ENCODE measurements around the gene ITK. TPM values are rescaled to one million over a fixed set of nuclear protein-coding genes. Genes with fewer than 3 reads are reported as not detected.
"Not testable (repeated sequence)": the region's sequence is repeated elsewhere in the genome, so short reads cannot be mapped to it uniquely, and the experiment has no call there.

The ITK gene
- total RNA-seq, 4 donors from 2014 or later: 2.0 to 17.2 (median 5.3) TPM

GRCh38 chr5:157232706-157233105 lies 52.1 kb downstream of the ITK start:
- ATAC-seq (ENCODE audit: low FRiP score): no peak

GRCh38 chr5:157233515-157233914 lies 52.9 kb downstream of the ITK start:
- no peak for DNase-seq (ENCODE audit: low spot score)
- no peak for ATAC-seq (ENCODE audit: low FRiP score)
- TF ChIP-seq CTCF (IDR thresholded peaks at IDR 0.05): no peak

More at GRCh38 chr5:157232706-157233105, 52.1 kb downstream of the ITK start:
- DNase-seq (ENCODE audit: low spot score): no peak
- TF ChIP-seq CTCF (IDR thresholded peaks at IDR 0.05): no peak

- no peak for ATAC-seq (ENCODE audit: low FRiP score)
- no peak for TF ChIP-seq CTCF (IDR thresholded peaks at IDR 0.05)
- no peak for DNase-seq (ENCODE audit: low spot score)
Measured at GRCh38 chr5:157236423-157236822, 55.8 kb downstream of the ITK start.

GRCh38 chr5:157241483-157241882 lies 60.8 kb downstream of the ITK start:
- no peak for ATAC-seq (ENCODE audit: low FRiP score)
- no peak for TF ChIP-seq CTCF (IDR thresholded peaks at IDR 0.05)
- DNase-seq (ENCODE audit: low spot score): no peak

GRCh38 chr5:157244704-157245103 lies 64.1 kb downstream of the ITK start:
- not testable (repeated sequence) for ATAC-seq (ENCODE audit: low FRiP score); DNase-seq (ENCODE audit: low spot score)

GRCh38 chr5:157245476-157245875 lies 64.8 kb downstream of the ITK start:
- no peak for ATAC-seq (ENCODE audit: low FRiP score)
- no peak for DNase-seq (ENCODE audit: low spot score)
- no peak for TF ChIP-seq CTCF (IDR thresholded peaks at IDR 0.05)

- TF ChIP-seq CTCF (IDR thresholded peaks at IDR 0.05): no peak
- ATAC-seq (ENCODE audit: low FRiP score): no peak
- DNase-seq (ENCODE audit: low spot score): no peak
Measured at GRCh38 chr5:157245886-157246285, 65.2 kb downstream of the ITK start.

GRCh38 chr5:157247267-157247666 lies 66.6 kb downstream of the ITK start:
- no peak for DNase-seq (ENCODE audit: low spot score)
- TF ChIP-seq CTCF (IDR thresholded peaks at IDR 0.05): no peak
- no peak for ATAC-seq (ENCODE audit: low FRiP score)
